ENCODE measurements around the gene NAA38.

DNA sequence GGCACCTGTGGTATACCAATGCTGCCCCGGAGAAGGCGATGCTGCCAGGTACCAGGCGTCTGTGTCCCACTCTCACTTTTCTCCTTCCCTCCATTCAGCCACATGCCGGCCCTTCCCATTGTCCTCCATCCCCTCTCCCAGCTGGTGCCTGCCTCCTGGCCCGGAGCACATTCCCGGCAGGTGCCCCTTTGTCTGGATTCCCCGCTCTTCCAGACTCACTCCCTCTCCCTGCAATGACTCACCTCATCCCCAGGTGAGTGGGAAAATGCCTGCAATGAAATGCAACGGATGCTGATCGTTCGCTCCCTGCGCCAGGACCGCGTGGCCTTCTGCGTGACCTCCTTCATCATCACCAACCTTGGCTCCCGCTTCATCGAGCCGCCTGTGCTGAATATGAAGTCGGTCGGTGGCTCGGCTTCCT is 33.8 kb downstream of the NAA38 start:
- TF ChIP-seq, protein P1, sequence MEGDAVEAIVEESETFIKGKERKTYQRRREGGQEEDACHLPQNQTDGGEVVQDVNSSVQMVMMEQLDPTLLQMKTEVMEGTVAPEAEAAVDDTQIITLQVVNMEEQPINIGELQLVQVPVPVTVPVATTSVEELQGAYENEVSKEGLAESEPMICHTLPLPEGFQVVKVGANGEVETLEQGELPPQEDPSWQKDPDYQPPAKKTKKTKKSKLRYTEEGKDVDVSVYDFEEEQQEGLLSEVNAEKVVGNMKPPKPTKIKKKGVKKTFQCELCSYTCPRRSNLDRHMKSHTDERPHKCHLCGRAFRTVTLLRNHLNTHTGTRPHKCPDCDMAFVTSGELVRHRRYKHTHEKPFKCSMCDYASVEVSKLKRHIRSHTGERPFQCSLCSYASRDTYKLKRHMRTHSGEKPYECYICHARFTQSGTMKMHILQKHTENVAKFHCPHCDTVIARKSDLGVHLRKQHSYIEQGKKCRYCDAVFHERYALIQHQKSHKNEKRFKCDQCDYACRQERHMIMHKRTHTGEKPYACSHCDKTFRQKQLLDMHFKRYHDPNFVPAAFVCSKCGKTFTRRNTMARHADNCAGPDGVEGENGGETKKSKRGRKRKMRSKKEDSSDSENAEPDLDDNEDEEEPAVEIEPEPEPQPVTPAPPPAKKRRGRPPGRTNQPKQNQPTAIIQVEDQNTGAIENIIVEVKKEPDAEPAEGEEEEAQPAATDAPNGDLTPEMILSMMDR (IDR thresholded peaks at IDR 0.05; ENCODE audit: insufficient read depth, low read depth, low read length), result no peak
- no peak for TF ChIP-seq EZH2 (IDR thresholded peaks at IDR 0.05; ENCODE audit: insufficient read depth, low read length)

All from astrocyte (in vitro differentiated cells and primary cell).